IMR-90 (cell line): ENCODE results near the gene RBFOX2. TPM values are rescaled to one million over a fixed set of nuclear protein-coding genes. Genes with fewer than 3 reads are reported as not detected.

Experiments used
- ATAC-seq: fragments of 200-7000 bp; cut with Tn5 transposase; 2 replicates; pipeline ENCODE4 v1.9.1; 2020; ENCODE audit warnings: low read depth, mild to moderate bottlenecking, moderate library complexity
- BruUV-seq: library from RNA; stranded (reverse); fragments of 400-500 nt; replicated peaks from 2 replicates; lab custom pipeline; 2021; lab: Mats Ljungman, UMichigan
- CTCF ChIA-PET: fragments of 300-600 bp; formaldehyde crosslinking; extraction: SDS; loops from one replicate; lab custom pipeline; 2021; ENCODE audit warnings: antibody characterized with exemption; lab: Yijun Ruan, JAX
- POLR2A ChIA-PET: fragments of 300-600 bp; sonication (Branson Sonifier 250); formaldehyde crosslinking; loops from one replicate; lab custom pipeline; 2022; ENCODE audit warnings: antibody characterized with exemption; ENCODE audit not compliant: unreplicated experiment; lab: Charles Lee
- DNase-seq: peaks from one replicate; pipeline ENCODE4 v3.0.0; 2013
- H2AFZ ChIP-seq: replicated peaks from 2 replicates; pipeline ENCODE3; 2013; ENCODE audit warnings: low read length, mild to moderate bottlenecking; ENCODE audit not compliant: poor library complexity
- H2AK5ac ChIP-seq: 2 replicates; pipeline ENCODE4 v1.6.1; 2013; ENCODE audit warnings: low read depth, low read length, inconsistent platforms
- H2AK9ac ChIP-seq: replicated peaks from 2 replicates; pipeline ENCODE3; 2013; ENCODE audit warnings: mild to moderate bottlenecking, low read depth, low read length, moderate library complexity; ENCODE audit not compliant: poor library complexity
- H2BK120ac ChIP-seq: 2 replicates; pipeline ENCODE4 v1.6.1; 2013; ENCODE audit warnings: low read depth, low read length, inconsistent platforms
- H2BK15ac ChIP-seq: 3 replicates; pipeline ENCODE4 v1.6.1; 2013; ENCODE audit warnings: low read depth, low read length, inconsistent platforms
- H2BK20ac ChIP-seq: 2 replicates; pipeline ENCODE4 v1.6.1; 2013; ENCODE audit warnings: low read depth, mild to moderate bottlenecking, inconsistent platforms, low read length, moderate library complexity
- H2BK5ac ChIP-seq: 2 replicates; pipeline ENCODE4 v1.6.1; 2013; ENCODE audit warnings: mild to moderate bottlenecking, low read depth, low read length, inconsistent platforms; ENCODE audit not compliant: poor library complexity, severe bottlenecking
- H3K14ac ChIP-seq: replicated peaks from 2 replicates; pipeline ENCODE4 v1.6.1; 2013; ENCODE audit warnings: low read depth, low read length, inconsistent platforms
- H3K18ac ChIP-seq: 2 replicates; pipeline ENCODE4 v1.6.1; 2013; ENCODE audit warnings: low read depth, low read length, control low read depth
- H3K23ac ChIP-seq: 2 replicates; pipeline ENCODE4 v1.6.1; 2013; ENCODE audit warnings: low read depth, low read length, inconsistent platforms
- H3K27ac ChIP-seq: 2 replicates; pipeline ENCODE4 v1.5.1; 2013; ENCODE audit warnings: mild to moderate bottlenecking, control low read depth, low read length; ENCODE audit not compliant: insufficient read depth
- H3K27me3 ChIP-seq: 2 replicates; pipeline ENCODE4 v1.6.1; 2013; ENCODE audit warnings: low read length; ENCODE audit not compliant: control insufficient read depth, insufficient read depth
- H3K36me3 ChIP-seq: 2 replicates; pipeline ENCODE4 v1.6.1; 2013; ENCODE audit warnings: low read length, mixed read lengths; ENCODE audit not compliant: control insufficient read depth, insufficient read depth
- H3K4ac ChIP-seq: 2 replicates; pipeline ENCODE4 v1.6.1; 2013; ENCODE audit warnings: low read depth, low read length, inconsistent platforms
- H3K4me1 ChIP-seq: 2 replicates; pipeline ENCODE4 v1.6.1; 2013; ENCODE audit warnings: low read length, mixed read lengths; ENCODE audit not compliant: control insufficient read depth, insufficient read depth
- H3K4me2 ChIP-seq: 2 replicates; pipeline ENCODE4 v1.6.1; 2013; ENCODE audit warnings: low read depth, mild to moderate bottlenecking, control low read depth, low read length, moderate library complexity
- H3K4me3 ChIP-seq: 2 replicates; pipeline ENCODE4 v1.5.1; 2013; ENCODE audit warnings: low read depth, mild to moderate bottlenecking, control low read depth, low read length, moderate library complexity; ENCODE audit not compliant: insufficient read depth
- H3K56ac ChIP-seq: 2 replicates; pipeline ENCODE4 v1.6.1; 2013; ENCODE audit warnings: low read length, inconsistent platforms; ENCODE audit not compliant: insufficient read depth; ENCODE audit errors: extremely low read depth
- H3K79me1 ChIP-seq, 2 experiments: 2 replicates each; pipeline ENCODE4 v1.6.1; 2013; ENCODE audit warnings: low read length in 2 of 2, inconsistent platforms in 1 of 2, low read depth in 1 of 2
- H3K9ac ChIP-seq: 2 replicates; pipeline ENCODE4 v1.6.1; 2013; ENCODE audit warnings: low read depth, low read length, control low read depth
- H3K9me1 ChIP-seq: 2 replicates; pipeline ENCODE4 v1.6.1; 2013; ENCODE audit warnings: low read length, inconsistent platforms; ENCODE audit not compliant: insufficient read depth
- H3K9me3 ChIP-seq: 2 replicates; pipeline ENCODE4 v1.6.1; 2013; ENCODE audit warnings: low read length; ENCODE audit not compliant: control insufficient read depth, insufficient read depth
- H4K20me1 ChIP-seq: 2 replicates; pipeline ENCODE4 v1.6.1; 2013; ENCODE audit warnings: low read length, inconsistent platforms; ENCODE audit not compliant: insufficient read depth
- H4K5ac ChIP-seq: 2 replicates; pipeline ENCODE4 v1.6.1; 2013; ENCODE audit warnings: mild to moderate bottlenecking, low read depth, low read length, control low read depth
- H4K8ac ChIP-seq, 2 experiments: 2 replicates each; pipeline ENCODE4 v1.6.1; 2013; ENCODE audit warnings: low read depth in 2 of 2, low read length in 2 of 2, control low read depth in 1 of 2, inconsistent platforms in 1 of 2
- H4K91ac ChIP-seq: 2 replicates; pipeline ENCODE4 v1.6.1; 2013; ENCODE audit warnings: low read depth, low read length, inconsistent platforms; ENCODE audit not compliant: insufficient read depth
- BHLHE40 ChIP-seq: fragments of 150-350 bp; IDR thresholded peaks from 2 replicates; pipeline ENCODE4 v1.6.1; 2016; ENCODE audit warnings: mild to moderate bottlenecking, low read depth, low read length
- CEBPB ChIP-seq: IDR thresholded peaks from 2 replicates; pipeline ENCODE4 v1.6.1; 2012; ENCODE audit warnings: low read depth, low read length, improper control_type of control experiment
- CHD1 ChIP-seq: IDR thresholded peaks from 2 replicates; pipeline ENCODE4 v1.6.1; 2012; ENCODE audit warnings: low read depth, low read length, improper control_type of control experiment
- CTCF ChIP-seq: conservative IDR thresholded peaks from 2 replicates; pipeline ENCODE4 v1.5.1; 2012; ENCODE audit warnings: mild to moderate bottlenecking, low read depth, low read length, improper control_type of control experiment
- ELK1 ChIP-seq: fragments of 150-350 bp; IDR thresholded peaks from 2 replicates; pipeline ENCODE4 v1.6.1; 2016; ENCODE audit warnings: low read depth, mild to moderate bottlenecking, low read length, moderate library complexity, borderline replicate concordance
- MAFK ChIP-seq: IDR thresholded peaks from 2 replicates; pipeline ENCODE4 v1.6.1; 2012; ENCODE audit warnings: low read depth, low read length, improper control_type of control experiment
- MAZ ChIP-seq: IDR thresholded peaks from 2 replicates; pipeline ENCODE4 v1.6.1; 2012; ENCODE audit warnings: low read depth, mild to moderate bottlenecking, low read length, improper control_type of control experiment, moderate library complexity, borderline replicate concordance
- MXI1 ChIP-seq: IDR thresholded peaks from 2 replicates; pipeline ENCODE4 v1.6.1; 2012; ENCODE audit warnings: low read depth, mild to moderate bottlenecking, low read length, moderate library complexity, borderline replicate concordance
- NFE2L2 ChIP-seq: fragments of 150-350 bp; IDR thresholded peaks from 2 replicates; pipeline ENCODE4 v1.6.1; 2016; ENCODE audit warnings: low read depth, mild to moderate bottlenecking, low read length
- POLR2A ChIP-seq: IDR thresholded peaks from 2 replicates; pipeline ENCODE4 v1.6.1; 2012; ENCODE audit warnings: mild to moderate bottlenecking, low read depth, low read length
- RAD21 ChIP-seq: IDR thresholded peaks from 2 replicates; pipeline ENCODE4 v1.6.1; 2012; ENCODE audit warnings: low read length, improper control_type of control experiment
- RCOR1 ChIP-seq: IDR thresholded peaks from 2 replicates; pipeline ENCODE4 v1.6.1; 2012; ENCODE audit warnings: mild to moderate bottlenecking, low read length, improper control_type of control experiment; ENCODE audit not compliant: insufficient replicate concordance
- RFX5 ChIP-seq: IDR thresholded peaks from 2 replicates; pipeline ENCODE4 v1.8.0; 2012; ENCODE audit warnings: low read depth, mild to moderate bottlenecking, low read length, moderate library complexity
- SMC3 ChIP-seq: fragments of 150-350 bp; IDR thresholded peaks from 2 replicates; pipeline ENCODE4 v1.6.1; 2016; ENCODE audit warnings: low read depth, mild to moderate bottlenecking, antibody characterized with exemption, low read length, moderate library complexity
- WGBS, 2 experiments: methylation state at CpG; one replicate each; pipeline versions ENCODE4 v1.1.5 to v1.1.7; 2013; ENCODE audit warnings: missing lambda C conversion rate in 2 of 2; ENCODE audit not compliant: insufficient read length in 1 of 2; ENCODE audit errors: extremely low coverage in 2 of 2; 5-methylcytosine and 5-hydroxymethylcytosine counted together
- dilution Hi-C: fragments of 300-500 bp; cut with HindIII; formaldehyde crosslinking; loops from one replicate; pipeline ENCODE4 v1.14.3; 2018; ENCODE audit warnings: low sequenced_read_pairs; ENCODE audit not compliant: unreplicated experiment
- in situ Hi-C: fragments of 300-500 bp; cut with MboI; formaldehyde crosslinking; loops from 3 replicates; pipeline ENCODE4 v1.14.3; 2019; ENCODE audit warnings: low sequenced_read_pairs, inconsistent platforms, mixed read lengths
- intact Hi-C: fragments of 100-400 bp; cut with micrococcal nuclease; formaldehyde crosslinking; loops from 2 replicates; pipeline ENCODE4 v1.10.0; 2022
- polyA plus RNA-seq, 3 experiments: library from polyadenylated mRNA; depleted of rRNA; stranded (reverse); fragments of >200 nt; gene quantifications; 2 replicates each; pipeline ENCODE4 v1.2.3, GENCODE V29; 2012; ENCODE audit warnings: low replicate concordance in 1 of 3
- total RNA-seq: library from RNA; depleted of rRNA; stranded (reverse); fragments of >200 nt; gene quantifications from 2 replicates; pipeline ENCODE4 v1.2.3, GENCODE V29; 2012

RBFOX2 gene
- total and polyA plus RNA-seq, 2 of the 4 experiments (the other 2 are of a cell fraction), result 146 to 178 TPM

- H4K5ac ChIP-seq, result no peak overlapping the region
- CTCF ChIA-PET, result no interaction called here
- POLR2A ChIA-PET, result no interaction called here
Observed at GRCh38 chr22:35821654-35822053, 207.0 kb downstream of the RBFOX2 start.

More at GRCh38 chr22:35821654-35822053, 207.0 kb downstream of the RBFOX2 start:
- no peak for ATAC-seq
- Histone ChIP-seq H3K4me2 (no peak overlapping the region), H2BK20ac (no peak overlapping the region), H3K9me3 (no peaks in the 10 kb centered on the region), H3K23ac (no peak overlapping the region), H3K4ac (no peak overlapping the region), H3K4me3 (no peak overlapping the region), H3K56ac (no peak overlapping the region), H3K14ac (no peak overlapping the region), H3K9ac (no peak overlapping the region), H2AK5ac (no peak overlapping the region), H2AK9ac (no peak overlapping the region), H3K27me3 (no peaks in the 10 kb centered on the region), H4K91ac (no peak overlapping the region), H4K8ac (no peak overlapping the region), H3K27ac (no peak overlapping the region), H2BK120ac (no peak overlapping the region), H3K9me1 (peaks cover 11% of the 10 kb centered on the region), H3K79me1 (peaks cover 19 to 79% of the 10 kb centered on the region in 2 experiments; a peak in 3 of 4 replicates), H3K4me1 (peaks cover 7% of the 10 kb centered on the region), H3K36me3 (no peaks in the 10 kb centered on the region; the same call in 1 of the 2 replicates), H4K20me1 (peaks cover 73% of the 10 kb centered on the region), H2AFZ (no peak overlapping the region), H2BK5ac (no peak overlapping the region), H2BK15ac (no peak overlapping the region), H3K18ac (no peak overlapping the region)
- intact Hi-C loops, result no loop called here
- BruUV-seq, result no TSS peak
- no peak for DNase-seq
- no peak for TF ChIP-seq CTCF
- TF ChIP-seq MXI1, result no peak
- no peak for TF ChIP-seq BHLHE40
- TF ChIP-seq RFX5, result no peak
- TF ChIP-seq ELK1, result no peak
- TF ChIP-seq RCOR1, result no peak
- no peak for TF ChIP-seq RAD21
- TF ChIP-seq CEBPB, result no peak
- TF ChIP-seq NFE2L2, result no peak
- no peak for TF ChIP-seq SMC3
- no peak for TF ChIP-seq MAFK
- no peak for TF ChIP-seq POLR2A
- no peak for TF ChIP-seq MAZ
- no peak for TF ChIP-seq CHD1
- dilution Hi-C loops, result no loop called here
- in situ Hi-C loops, result no loop called here
- WGBS, 2 experiments, result no CpG with 5 or more reads among the region's 1 CpG
